ENCODE measurements around the gene ARL5A.

The ARL5A gene

DNA sequence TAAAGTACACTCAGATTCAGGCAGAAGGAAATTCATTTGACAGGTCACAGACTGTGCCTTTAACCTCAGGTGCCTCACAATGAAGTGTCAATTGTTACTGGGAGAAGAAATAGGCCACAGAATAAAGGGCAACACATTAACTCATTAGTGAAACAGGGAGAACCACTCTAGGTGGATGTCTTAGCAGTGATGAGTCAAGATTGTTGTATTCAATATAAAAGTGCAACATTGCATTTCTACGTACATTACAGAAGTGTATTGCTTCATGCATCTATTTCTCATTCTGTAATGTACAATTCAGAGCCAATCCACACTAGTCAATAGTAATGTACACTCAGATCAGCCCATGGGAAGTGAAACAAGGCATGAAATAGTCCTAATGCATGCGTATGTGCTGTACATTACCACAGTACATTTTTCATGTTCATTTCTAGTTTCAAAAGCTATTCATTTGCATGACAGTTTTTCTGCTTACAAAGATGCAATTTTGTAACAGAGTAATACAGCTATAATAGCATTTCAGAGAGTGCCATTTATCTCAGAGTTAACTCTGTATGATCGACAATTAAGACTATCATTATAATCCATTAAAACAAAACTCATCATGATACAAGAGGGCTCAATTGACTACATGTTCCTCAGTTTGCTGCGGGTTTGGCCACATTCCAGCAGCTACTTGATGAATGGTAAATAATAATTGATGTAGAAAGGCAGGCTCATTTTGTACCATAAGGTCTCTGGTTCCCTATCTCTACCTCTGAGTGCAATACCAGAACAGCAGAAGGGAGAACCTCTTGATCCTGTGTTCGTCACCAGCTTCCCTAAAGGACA lies 12.2 kb upstream of the ARL5A start:
- no peak for DNase-seq (ENCODE audit: low spot score)

DNA sequence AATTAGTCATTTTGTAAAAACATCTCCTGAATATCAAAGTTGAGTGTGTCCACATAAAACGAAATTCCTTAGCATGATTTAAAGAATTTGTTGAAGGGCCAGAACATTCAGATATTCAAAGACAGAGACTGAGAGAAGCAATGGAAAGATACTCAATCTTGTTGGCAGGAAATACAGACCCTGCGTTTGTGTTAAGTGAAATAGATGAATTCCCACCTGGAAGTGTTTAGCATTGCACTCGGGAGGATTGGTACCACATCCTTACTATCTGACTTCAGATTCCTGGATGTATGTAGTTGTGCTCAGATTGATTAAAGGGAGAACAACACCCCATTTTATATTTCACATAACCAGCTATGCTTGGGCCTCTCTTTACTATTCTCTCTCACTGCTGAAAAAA lies 9.7 kb upstream of the ARL5A start:
- DNase-seq (ENCODE audit: low spot score): no peak

DNA sequence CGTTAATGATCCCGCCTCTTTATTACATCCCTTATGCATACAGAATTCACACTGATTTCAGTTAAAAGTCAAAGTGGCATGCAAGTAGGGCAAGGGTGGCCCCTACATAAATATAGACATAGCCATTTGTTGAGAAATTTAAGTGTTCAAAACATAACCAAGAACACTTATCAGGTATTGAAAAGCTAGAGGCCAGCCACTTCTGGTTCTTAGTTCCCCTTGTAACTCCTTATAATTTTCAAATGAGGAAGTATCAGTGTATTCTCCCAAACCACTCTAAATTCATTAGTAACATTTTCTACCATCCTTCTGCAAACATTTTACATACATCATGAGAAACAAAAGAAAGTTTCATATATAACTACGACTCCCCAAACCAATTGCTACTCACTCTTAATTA lies 5.8 kb upstream of the ARL5A start:
- DNase-seq (ENCODE audit: low spot score): no peak

- no peak for DNase-seq (ENCODE audit: low spot score)
Measured at GRCh38 chr2:151830961-151831360, 2.7 kb upstream of the ARL5A start.

GRCh38 chr2:151828890-151829324 lies 686 bp upstream of the ARL5A start:
- DNase-seq (ENCODE audit: low spot score): no peak

- DNase-seq (ENCODE audit: low spot score): peak; percentile 28
Measured at GRCh38 chr2:151827564-151828142, 568 bp downstream of the ARL5A start.

- no peak for DNase-seq (ENCODE audit: low spot score)
Measured at GRCh38 chr2:151826737-151827157, 1.5 kb downstream of the ARL5A start.

DNA sequence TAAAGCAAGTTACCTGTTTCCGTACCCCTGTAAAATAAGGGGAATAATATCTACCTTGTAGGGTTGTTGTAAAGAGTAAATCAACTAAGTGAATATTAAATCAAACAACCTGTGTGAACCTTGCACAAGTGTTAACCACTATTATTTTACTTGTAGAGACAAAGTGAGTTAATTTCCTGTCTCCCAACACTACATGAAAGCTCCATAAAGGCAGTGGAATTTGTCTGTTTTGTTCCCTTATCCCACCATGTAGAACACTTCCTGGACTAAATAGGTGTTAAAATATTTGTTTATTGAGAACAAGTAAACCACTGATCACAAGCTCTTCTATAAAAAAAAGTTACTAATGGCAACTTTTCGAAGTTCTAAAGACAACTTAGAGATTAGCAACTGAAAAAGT lies 3.3 kb downstream of the ARL5A start:
- no peak for DNase-seq (ENCODE audit: low spot score)

DNA sequence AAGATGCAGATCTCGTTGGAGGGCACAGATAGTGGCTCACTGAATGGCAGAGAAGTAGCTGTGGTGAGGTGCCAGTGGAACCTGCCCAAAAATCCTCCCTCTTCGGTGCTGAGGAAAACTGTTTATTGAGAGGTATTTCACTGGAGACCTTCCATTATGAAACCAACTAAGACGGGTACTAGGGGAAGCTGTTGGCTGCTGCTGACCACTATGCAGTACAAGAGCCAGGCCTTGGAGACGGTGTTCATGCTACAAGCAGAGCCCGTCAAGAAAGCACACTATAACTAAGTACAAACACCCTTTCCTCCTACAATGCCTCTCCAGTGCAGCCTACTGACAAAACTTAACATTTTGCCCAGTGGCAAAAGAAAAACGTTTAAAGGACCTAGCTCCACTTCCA lies 4.6 kb downstream of the ARL5A start:
- no peak for DNase-seq (ENCODE audit: low spot score)

GRCh38 chr2:151819920-151820319 lies 8.3 kb downstream of the ARL5A start:
- no peak for DNase-seq (ENCODE audit: low spot score)

DNA sequence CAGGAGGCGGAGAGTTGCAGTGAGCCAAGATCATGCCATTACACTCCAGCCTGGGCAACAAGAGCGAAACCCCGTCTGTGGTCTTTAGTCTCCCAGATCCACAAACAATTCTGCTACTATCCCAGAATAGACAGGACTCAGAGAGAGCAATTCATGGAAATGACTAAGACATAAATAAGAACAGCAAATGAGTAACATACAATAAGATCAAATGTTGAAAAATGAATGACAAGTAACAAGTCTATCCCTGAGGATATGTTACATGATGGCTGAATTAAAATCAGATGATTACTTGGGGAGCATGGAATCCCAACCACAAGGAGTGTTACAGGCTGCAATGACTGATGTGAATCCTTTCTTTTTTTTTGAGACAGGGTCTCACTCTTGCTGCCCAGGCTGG lies 10.3 kb downstream of the ARL5A start:
- DNase-seq (ENCODE audit: low spot score): no peak

DNA sequence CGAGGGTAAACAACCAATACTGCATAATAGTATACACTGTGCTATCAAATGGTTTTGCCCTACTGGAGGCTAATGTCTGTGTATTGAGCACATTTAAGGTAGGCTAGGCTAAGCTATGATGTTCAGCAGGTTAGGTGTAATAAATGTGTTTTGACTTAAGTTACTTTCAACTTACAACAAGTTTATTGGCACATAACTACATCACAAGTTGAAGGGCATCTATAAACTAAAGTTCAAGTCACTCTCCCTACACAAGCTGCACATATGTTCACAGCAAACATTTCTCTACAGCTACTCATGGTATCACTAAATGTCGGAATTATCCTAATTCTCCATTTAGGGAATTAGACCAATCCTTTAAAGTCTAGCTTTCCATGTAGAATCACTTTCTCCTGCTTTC lies 11.4 kb downstream of the ARL5A start:
- DNase-seq (ENCODE audit: low spot score): no peak

GRCh38 chr2:151815821-151816489 lies 12.3 kb downstream of the ARL5A start:
- no peak for DNase-seq (ENCODE audit: low spot score)

DNA sequence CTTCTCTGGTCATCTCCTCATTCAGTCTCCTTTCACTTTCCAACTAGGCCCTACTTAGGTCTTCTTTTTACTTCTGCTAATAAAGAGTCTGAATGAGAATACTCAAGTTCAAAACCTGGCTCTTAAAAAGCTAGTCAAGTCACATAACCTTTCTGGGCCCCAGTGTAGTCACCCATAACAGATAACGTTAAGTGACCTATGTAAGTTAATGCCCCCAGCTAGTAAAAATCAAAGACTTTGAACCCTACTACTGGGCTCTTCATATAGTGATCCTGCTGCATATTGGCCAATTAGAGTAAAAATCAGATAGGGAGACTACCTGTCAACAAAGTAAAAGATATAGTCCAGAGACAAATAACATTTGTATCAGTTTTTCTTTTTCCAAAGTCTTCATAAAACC lies 17.7 kb downstream of the ARL5A start:
- no peak for DNase-seq (ENCODE audit: low spot score)

GRCh38 chr2:151809073-151809383 lies 19.2 kb downstream of the ARL5A start:
- DNase-seq (ENCODE audit: low spot score): no peak

DNA sequence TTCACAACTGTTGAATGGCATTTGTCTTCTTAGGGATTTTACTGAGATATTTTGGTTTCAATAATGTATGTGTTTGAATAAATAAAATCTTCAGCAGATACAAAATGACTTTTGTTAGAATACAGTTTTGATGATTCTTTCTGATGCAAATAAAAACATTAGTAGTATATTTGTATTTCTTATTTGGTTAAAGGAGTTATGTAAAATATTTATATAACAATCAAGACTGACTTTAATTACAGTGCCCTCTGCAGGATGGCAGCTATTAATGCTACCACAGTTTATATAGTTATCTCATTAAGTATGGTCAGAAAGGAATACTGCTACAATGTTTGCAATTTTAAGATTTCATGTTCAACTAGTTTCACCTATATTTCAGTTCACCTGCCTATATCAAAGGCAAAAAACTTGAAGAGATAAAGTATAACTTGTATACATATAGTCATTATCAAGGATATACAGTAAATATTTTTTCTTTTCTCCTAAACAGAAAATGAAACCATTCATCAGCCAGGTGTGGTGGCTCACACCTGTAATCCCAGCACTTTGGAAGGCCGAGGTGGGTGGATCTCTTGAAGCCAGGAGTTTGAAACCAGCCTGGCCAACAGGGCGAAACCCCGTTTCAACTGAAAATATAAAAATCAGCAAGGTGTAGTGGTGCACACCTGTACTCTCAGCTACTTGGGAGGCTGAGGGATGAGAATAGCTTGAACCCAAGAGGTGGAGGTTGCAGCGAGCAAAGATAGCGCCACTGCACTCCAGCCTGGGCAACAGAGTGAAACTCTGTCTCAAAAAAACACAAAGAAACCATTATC lies 19.8 kb downstream of the ARL5A start:
- DNase-seq (ENCODE audit: low spot score): no peak

DNA sequence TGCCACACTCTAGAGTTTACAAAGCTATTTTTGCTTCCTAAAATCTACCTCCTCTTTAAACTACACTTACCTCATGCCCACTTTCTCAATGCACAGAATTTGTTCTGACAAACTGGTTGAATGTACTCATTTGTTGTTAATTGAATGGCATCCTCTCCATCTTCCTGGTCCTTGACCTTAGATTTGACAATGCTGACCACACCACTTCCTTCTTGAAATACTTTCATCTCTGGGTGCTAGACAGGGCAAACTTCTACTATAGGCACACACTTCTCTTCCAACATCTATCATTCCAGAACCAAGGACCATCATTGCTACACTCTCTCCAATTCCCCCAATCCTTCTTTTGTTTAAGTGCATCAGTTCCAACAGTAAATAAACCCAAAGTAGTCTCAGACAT lies 22.3 kb downstream of the ARL5A start:
- no peak for DNase-seq (ENCODE audit: low spot score)

- no peak for DNase-seq (ENCODE audit: low spot score)
Measured at GRCh38 chr2:151805343-151805742, 22.9 kb downstream of the ARL5A start.

- DNase-seq (ENCODE audit: low spot score): no peak
Measured at GRCh38 chr2:151803811-151804210, 24.4 kb downstream of the ARL5A start.

GRCh38 chr2:151802315-151802714 lies 25.9 kb downstream of the ARL5A start:
- no peak for DNase-seq (ENCODE audit: low spot score)

- no peak for DNase-seq (ENCODE audit: low spot score)
Measured at GRCh38 chr2:151799886-151800292, 28.3 kb downstream of the ARL5A start.

DNA sequence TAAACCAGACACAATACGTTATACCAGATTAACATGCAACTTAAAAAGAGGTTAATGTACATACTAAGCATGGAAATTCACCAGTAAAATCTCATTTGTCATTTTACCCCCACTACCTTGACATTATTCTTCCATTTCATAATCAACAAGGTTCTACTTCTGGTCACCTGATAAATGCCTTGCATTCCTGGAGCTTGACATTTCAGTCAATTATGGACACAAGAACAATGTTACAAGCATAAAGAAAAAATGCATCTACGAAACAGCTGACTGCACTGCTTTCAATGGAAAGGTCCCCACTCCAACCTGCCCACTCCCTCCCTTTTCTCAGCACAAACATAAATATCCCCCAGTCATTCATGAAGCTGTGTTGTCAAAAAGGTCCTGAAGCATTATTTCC lies 31.4 kb downstream of the ARL5A start:
- no peak for DNase-seq (ENCODE audit: low spot score)

Data from SK-N-DZ (cell line).